ENCODE data around the gene HPN.

DNA sequence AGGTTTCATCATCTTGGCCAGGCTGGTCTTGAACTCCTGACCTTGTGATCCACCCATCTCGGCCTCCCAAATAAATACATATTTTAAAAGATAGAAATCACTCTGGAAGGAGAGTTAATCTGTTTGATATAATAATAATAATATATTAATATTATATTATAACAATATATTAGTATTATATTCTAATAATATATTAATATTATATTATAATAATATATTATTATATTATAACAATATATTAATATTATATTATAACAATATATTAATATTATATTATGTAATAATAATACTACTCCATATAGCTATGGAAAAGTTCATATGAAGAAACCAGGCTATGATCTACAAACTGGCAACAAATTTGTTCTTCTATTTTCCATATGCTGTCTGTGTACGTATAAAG lies 16.8 kb downstream of the HPN start:
- TF ChIP-seq, protein P1, sequence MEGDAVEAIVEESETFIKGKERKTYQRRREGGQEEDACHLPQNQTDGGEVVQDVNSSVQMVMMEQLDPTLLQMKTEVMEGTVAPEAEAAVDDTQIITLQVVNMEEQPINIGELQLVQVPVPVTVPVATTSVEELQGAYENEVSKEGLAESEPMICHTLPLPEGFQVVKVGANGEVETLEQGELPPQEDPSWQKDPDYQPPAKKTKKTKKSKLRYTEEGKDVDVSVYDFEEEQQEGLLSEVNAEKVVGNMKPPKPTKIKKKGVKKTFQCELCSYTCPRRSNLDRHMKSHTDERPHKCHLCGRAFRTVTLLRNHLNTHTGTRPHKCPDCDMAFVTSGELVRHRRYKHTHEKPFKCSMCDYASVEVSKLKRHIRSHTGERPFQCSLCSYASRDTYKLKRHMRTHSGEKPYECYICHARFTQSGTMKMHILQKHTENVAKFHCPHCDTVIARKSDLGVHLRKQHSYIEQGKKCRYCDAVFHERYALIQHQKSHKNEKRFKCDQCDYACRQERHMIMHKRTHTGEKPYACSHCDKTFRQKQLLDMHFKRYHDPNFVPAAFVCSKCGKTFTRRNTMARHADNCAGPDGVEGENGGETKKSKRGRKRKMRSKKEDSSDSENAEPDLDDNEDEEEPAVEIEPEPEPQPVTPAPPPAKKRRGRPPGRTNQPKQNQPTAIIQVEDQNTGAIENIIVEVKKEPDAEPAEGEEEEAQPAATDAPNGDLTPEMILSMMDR (IDR thresholded peaks at IDR 0.05; ENCODE audit: low read depth, low read length, poor library complexity, severe bottlenecking) = no peak
- TF ChIP-seq EZH2phosphoT487 (IDR thresholded peaks at IDR 0.05; ENCODE audit: borderline replicate concordance, low read length) = no peak

All from DOHH2 (cell line).